ENCODE data around the gene NFATC3. TPM values are rescaled to one million over a fixed set of nuclear protein-coding genes. Genes with fewer than 3 reads are reported as not detected.
"Not testable (repeated sequence)": the region's sequence is repeated elsewhere in the genome, so short reads cannot be mapped to it uniquely, and the experiment has no call there.

The NFATC3 gene
- total RNA-seq, 1 donor from 2014 or later = 51.8 TPM

DNA sequence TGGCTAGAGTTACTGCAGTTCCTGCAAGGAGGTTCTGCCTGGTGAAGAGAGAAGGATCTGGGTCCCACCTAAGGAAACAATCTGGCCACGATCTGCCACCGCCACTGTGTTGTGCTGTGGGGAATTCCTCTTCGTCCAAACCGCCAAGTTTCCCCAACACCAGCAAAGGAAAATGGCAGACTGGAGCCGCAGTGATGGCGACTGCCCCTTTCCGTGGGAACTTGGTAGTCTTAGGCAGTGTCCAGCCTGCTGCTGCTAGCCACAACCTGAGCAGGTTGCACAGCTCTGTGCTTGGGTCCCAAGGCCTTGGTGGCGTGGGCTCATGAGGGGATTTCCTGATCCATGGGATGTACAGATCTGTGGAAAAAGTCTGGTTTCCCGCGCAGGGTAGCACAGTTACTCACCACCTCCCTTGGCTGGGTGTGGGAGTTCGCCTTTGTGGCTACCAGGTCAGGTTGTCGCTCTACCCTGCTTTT, 28.6 kb downstream of the NFATC3 start:
- Mint-ChIP-seq H3K4me1 (no peaks in the 10 kb centered on the region), H3K4me3 (no peak overlapping the region), H3K9me3 (peaks cover 32% of the 10 kb centered on the region), H3K36me3 (peaks cover 30% of the 10 kb centered on the region), H3K27me3 (ENCODE audit: low read depth) (no peaks in the 10 kb centered on the region), H3K27ac (no peak overlapping the region)
- TF ChIP-seq, protein P1, sequence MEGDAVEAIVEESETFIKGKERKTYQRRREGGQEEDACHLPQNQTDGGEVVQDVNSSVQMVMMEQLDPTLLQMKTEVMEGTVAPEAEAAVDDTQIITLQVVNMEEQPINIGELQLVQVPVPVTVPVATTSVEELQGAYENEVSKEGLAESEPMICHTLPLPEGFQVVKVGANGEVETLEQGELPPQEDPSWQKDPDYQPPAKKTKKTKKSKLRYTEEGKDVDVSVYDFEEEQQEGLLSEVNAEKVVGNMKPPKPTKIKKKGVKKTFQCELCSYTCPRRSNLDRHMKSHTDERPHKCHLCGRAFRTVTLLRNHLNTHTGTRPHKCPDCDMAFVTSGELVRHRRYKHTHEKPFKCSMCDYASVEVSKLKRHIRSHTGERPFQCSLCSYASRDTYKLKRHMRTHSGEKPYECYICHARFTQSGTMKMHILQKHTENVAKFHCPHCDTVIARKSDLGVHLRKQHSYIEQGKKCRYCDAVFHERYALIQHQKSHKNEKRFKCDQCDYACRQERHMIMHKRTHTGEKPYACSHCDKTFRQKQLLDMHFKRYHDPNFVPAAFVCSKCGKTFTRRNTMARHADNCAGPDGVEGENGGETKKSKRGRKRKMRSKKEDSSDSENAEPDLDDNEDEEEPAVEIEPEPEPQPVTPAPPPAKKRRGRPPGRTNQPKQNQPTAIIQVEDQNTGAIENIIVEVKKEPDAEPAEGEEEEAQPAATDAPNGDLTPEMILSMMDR (IDR thresholded peaks at IDR 0.05; ENCODE audit: unreplicated experiment) = no peak
- DNase-seq (ENCODE audit: low spot score in 2 of 2, unreplicated experiment in 2 of 2) = no peak

DNA sequence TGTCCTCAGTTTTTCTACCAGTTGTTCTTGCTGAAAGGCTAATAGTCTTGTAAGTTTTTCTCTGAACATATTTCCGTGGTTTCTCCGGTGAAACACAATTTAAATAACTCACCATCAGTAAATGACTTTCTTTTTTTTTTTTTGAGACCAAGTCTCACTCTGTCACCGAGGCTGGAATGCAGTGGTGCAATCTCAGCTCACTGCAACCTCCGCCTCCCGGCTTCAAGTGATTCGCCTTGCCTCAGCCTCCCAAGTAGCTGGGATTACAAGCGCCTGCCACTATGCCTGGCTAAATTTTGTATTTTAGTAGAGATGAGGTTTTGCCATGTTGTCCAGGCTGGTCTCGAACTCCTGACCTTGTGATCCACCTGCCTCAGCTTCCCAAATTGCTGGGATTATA, 29.8 kb downstream of the NFATC3 start:
- not testable (repeated sequence) for H3K27ac Mint-ChIP-seq; H3K27me3 Mint-ChIP-seq (ENCODE audit: low read depth); DNase-seq (ENCODE audit: low spot score in 2 of 2, unreplicated experiment in 2 of 2); H3K4me1 Mint-ChIP-seq; H3K4me3 Mint-ChIP-seq
- Mint-ChIP-seq H3K9me3 (peaks cover 20% of the 10 kb centered on the region), H3K36me3 (peaks cover 19% of the 10 kb centered on the region)

DNA sequence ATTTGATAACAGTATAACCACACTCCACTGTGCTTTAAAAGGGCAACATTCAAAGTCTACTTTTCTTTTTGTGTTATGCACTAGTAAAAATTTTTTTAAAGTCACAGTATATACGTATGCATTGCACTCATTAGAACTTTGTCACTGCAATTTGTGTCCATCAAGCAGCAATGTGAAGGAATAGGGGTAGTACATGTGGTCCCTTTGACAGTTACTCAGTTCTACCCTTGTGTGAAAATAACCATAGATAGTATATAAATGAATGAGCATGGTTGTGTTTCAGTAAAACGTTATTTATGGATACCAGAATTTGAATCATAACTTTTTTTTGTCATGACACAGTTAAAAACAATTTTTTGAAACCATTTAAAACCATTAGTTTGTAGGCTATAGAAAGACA, 30.7 kb downstream of the NFATC3 start:
- H3K27ac Mint-ChIP-seq = no peak overlapping the region
- no peaks in the 10 kb centered on the region for H3K27me3 Mint-ChIP-seq (ENCODE audit: low read depth)
- peaks cover 15% of the 10 kb centered on the region for H3K9me3 Mint-ChIP-seq
- TF ChIP-seq, protein P1 (IDR thresholded peaks at IDR 0.05; ENCODE audit: unreplicated experiment) = no peak
- no peak overlapping the region for H3K4me3 Mint-ChIP-seq
- DNase-seq (ENCODE audit: low spot score in 2 of 2, unreplicated experiment in 2 of 2) = no peak
- H3K36me3 Mint-ChIP-seq = peaks cover 15% of the 10 kb centered on the region
- H3K4me1 Mint-ChIP-seq = no peaks in the 10 kb centered on the region

DNA sequence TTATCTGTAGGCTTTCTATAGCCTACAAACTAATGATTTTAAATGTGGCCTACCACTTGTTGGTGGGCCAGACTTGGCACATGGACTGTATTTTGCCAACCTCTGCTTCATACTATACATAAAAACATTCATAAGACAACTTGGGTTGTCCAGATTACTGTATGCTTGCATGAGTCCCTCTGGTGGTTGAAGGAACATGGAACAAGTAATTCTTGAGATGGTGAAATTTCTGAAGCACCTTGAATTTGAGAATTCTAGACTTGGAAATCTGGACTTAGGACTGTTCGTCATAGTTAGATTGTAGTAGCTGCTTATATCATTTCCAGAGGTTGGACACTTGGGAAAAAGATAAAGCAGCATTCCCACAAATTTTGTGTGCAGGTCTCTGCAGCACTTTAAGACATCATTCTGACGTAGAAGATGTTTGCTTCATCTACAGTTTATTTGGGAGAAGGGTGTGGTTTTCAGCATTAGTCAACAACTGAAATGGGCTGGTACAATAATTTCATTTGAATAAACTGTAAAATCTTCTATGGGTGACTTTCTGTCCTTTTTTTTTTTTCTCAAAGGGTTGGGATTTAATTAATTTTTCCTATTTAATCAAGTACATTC, 31.2 kb downstream of the NFATC3 start:
- H3K27ac Mint-ChIP-seq = no peak overlapping the region
- TF ChIP-seq, protein P1 (IDR thresholded peaks at IDR 0.05; ENCODE audit: unreplicated experiment) = peak; percentile 47
- DNase-seq (ENCODE audit: low spot score in 2 of 2, unreplicated experiment in 2 of 2) = no peak
- peaks cover 10% of the 10 kb centered on the region for H3K9me3 Mint-ChIP-seq
- H3K36me3 Mint-ChIP-seq = peaks cover 10% of the 10 kb centered on the region
- H3K27me3 Mint-ChIP-seq (ENCODE audit: low read depth) = no peaks in the 10 kb centered on the region
- H3K4me1 Mint-ChIP-seq = no peaks in the 10 kb centered on the region
- H3K4me3 Mint-ChIP-seq = no peak overlapping the region

DNA sequence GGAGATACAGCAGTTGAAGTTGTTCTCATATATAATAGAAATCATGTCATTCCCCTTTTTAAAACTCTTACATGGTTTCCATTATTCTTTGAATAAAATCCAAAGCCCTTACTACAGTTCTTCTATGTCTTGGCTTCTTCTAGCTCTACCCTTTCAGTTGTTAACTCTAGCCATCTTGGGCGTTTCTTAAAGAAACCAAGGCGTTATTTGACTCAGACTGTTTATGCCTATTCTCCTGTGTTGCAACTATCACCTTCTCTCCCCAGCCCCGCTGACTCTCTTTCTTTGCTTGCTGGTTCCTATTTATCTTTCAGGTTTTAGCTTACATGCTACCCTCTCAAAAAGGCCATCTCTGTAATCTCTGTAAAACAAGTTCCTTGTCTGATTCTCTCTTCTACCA, 32.7 kb downstream of the NFATC3 start:
- peaks cover under 1% of the 10 kb centered on the region for H3K9me3 Mint-ChIP-seq
- no peaks in the 10 kb centered on the region for H3K4me1 Mint-ChIP-seq
- DNase-seq (ENCODE audit: low spot score in 2 of 2, unreplicated experiment in 2 of 2) = no peak
- no peaks in the 10 kb centered on the region for H3K27me3 Mint-ChIP-seq (ENCODE audit: low read depth)
- H3K27ac Mint-ChIP-seq = no peak overlapping the region
- peaks cover 5% of the 10 kb centered on the region for H3K36me3 Mint-ChIP-seq
- TF ChIP-seq, protein P1 (IDR thresholded peaks at IDR 0.05; ENCODE audit: unreplicated experiment) = no peak
- H3K4me3 Mint-ChIP-seq = no peak overlapping the region

DNA sequence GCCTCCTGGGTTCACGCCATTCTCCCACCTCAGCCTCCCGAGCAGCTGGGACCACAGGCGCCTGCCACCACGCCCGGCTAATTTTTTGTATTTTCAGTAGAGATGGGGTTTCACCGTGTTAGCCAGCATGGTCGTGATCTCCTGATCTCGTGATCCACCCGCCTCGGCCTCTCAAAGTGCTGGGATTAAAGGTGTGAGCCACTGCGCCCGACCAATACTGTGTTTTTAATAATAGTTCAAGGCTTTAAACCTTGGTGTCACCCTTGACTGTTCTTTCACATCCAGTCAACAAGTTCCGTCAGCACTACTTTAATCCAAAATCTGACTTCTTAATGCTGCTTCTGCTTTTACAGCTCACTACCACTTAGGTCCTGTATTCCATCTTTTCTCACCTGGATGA, 33.8 kb downstream of the NFATC3 start:
- H3K4me1 Mint-ChIP-seq, H3K36me3 Mint-ChIP-seq, H3K27ac Mint-ChIP-seq: not testable (repeated sequence)

DNA sequence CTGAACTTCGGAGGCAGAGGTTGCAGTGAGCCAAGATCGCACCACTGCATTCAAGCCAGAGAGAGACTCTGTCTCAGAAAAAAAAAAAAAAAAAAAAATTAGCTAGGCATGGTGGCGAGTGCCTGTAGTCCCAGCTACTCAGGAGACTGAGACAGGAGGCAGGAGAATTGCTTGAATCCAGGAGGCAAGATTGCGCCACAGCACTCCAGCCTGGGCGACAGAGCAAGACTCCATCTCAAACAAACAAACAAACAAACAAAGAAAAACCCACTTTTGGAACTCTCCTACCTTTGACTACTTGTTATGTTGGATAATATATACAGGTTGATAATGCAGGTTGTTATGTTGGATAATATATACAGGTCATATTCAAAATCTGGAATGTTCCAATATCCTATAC, 35.3 kb downstream of the NFATC3 start:
- not testable (repeated sequence) for H3K27me3 Mint-ChIP-seq (ENCODE audit: low read depth); H3K36me3 Mint-ChIP-seq; H3K4me1 Mint-ChIP-seq; H3K4me3 Mint-ChIP-seq; H3K9me3 Mint-ChIP-seq; DNase-seq (ENCODE audit: low spot score in 2 of 2, unreplicated experiment in 2 of 2); H3K27ac Mint-ChIP-seq

More for the DNA sequence above, 33.8 kb downstream of the NFATC3 start:
- not testable (repeated sequence) for DNase-seq (ENCODE audit: low spot score in 2 of 2, unreplicated experiment in 2 of 2); H3K9me3 Mint-ChIP-seq; H3K27me3 Mint-ChIP-seq (ENCODE audit: low read depth); H3K4me3 Mint-ChIP-seq
